HepG2 (cell line): ENCODE results near the gene ARSB. TPM values are rescaled to one million over a fixed set of nuclear protein-coding genes. Genes with fewer than 3 reads are reported as not detected.

Experiments
- ATAC-seq: fragments of 200-7000 bp; cut with Tn5 transposase; 3 replicates; pipeline ENCODE4 v1.9.1; 2020; ENCODE audit warnings: mild to moderate bottlenecking, moderate library complexity
- BruUV-seq: library from RNA; stranded (reverse); fragments of 400-500 nt; replicated peaks from 2 replicates; lab custom pipeline; 2021; lab: Mats Ljungman, UMichigan
- CTCF ChIA-PET: fragments of 300-600 bp; formaldehyde crosslinking; extraction: SDS; loops from one replicate; lab custom pipeline; 2021; ENCODE audit warnings: low total read pairs, inconsistent platforms, low intra/inter-chr PET ratio; lab: Yijun Ruan, JAX
- POLR2A ChIA-PET: fragments of 350-600 bp; sonication (Branson Sonifier 250); formaldehyde crosslinking; loops from one replicate; lab custom pipeline; 2020; ENCODE audit warnings: antibody characterized with exemption, inconsistent platforms; lab: Yijun Ruan, JAX
- DNase-seq: peaks from one replicate; pipeline ENCODE4 v3.0.0-alpha.2; 2015; ENCODE audit warnings: low spot score
- FAIRE-seq: peaks from 3 replicates; lab custom pipeline; 2011; peaks lifted over from hg19 to GRCh38; lab: Jason Lieb, UNC
- H2AFZ ChIP-seq: one replicate; pipeline ENCODE4 v1.6.1; 2011; ENCODE audit warnings: low read length, inconsistent platforms
- H3K27ac ChIP-seq: fragments of 300-600 bp; 3 replicates; pipeline ENCODE4 v1.8.0; 2011; ENCODE audit warnings: mixed run types, mild to moderate bottlenecking, mixed read lengths, low read length, inconsistent platforms; ENCODE audit not compliant: insufficient read depth; ENCODE audit errors: extremely low read length
- H3K27me3 ChIP-seq, 2 experiments: fragments of 200-600 bp in 1 of 2; 2 replicates in 1 of 2; 3 replicates in 1 of 2; pipeline versions ENCODE4 v1.6.0 to v1.8.0; 2011; ENCODE audit warnings: low read length in 2 of 2, mild to moderate bottlenecking in 2 of 2, moderate library complexity in 2 of 2, inconsistent platforms in 1 of 2; ENCODE audit not compliant: insufficient read depth in 2 of 2, control insufficient read depth in 1 of 2
- H3K36me3 ChIP-seq, 2 experiments: fragments of 200-600 bp in 1 of 2; replicated peaks in 1 of 2; 2 replicates in 1 of 2; 3 replicates in 1 of 2; pipeline versions ENCODE4 v1.5.1 to v1.8.0; 2011; ENCODE audit warnings: low read length in 2 of 2, inconsistent platforms in 1 of 2; ENCODE audit not compliant: insufficient read depth in 2 of 2, control insufficient read depth in 1 of 2
- H3K4me1 ChIP-seq: 2 replicates; pipeline ENCODE4 v1.5.1; 2012; ENCODE audit warnings: low read length, inconsistent platforms; ENCODE audit not compliant: insufficient read depth
- H3K4me2 ChIP-seq: 2 replicates; pipeline ENCODE4 v1.6.0; 2011; ENCODE audit warnings: low read depth, low read length, inconsistent platforms
- H3K4me3 ChIP-seq, 3 experiments: fragments of 200-600 bp in 1 of 3; sonication (generic), shearing (Covaris generic) in 1 of 3; replicated peaks in 1 of 3; 2 replicates each; pipeline ENCODE4 v1.5.1; 2011 to 2016; ENCODE audit warnings: low read length in 3 of 3, inconsistent platforms in 2 of 3, low read depth in 2 of 3, mild to moderate bottlenecking in 2 of 3, control low read depth in 1 of 3, mixed read lengths in 1 of 3; ENCODE audit not compliant: insufficient read depth in 1 of 3
- H3K79me2 ChIP-seq: one replicate; pipeline ENCODE4 v1.6.1; 2011; ENCODE audit warnings: low read length, inconsistent platforms; ENCODE audit not compliant: insufficient read depth
- H3K9ac ChIP-seq: 2 replicates; pipeline ENCODE4 v1.6.0; 2011; ENCODE audit warnings: mild to moderate bottlenecking, low read depth, low read length, inconsistent platforms; ENCODE audit not compliant: insufficient read depth
- H3K9me3 ChIP-seq: 2 replicates; pipeline ENCODE4 v1.5.1; 2012; ENCODE audit warnings: mild to moderate bottlenecking, low read length
- H4K20me1 ChIP-seq: 2 replicates; pipeline ENCODE4 v1.6.0; 2011; ENCODE audit warnings: inconsistent platforms, mild to moderate bottlenecking, low read length, moderate library complexity; ENCODE audit not compliant: insufficient read depth
- DR1 ChIP-seq: sonication (generic); formaldehyde crosslinking; IDR thresholded peaks from 2 replicates; pipeline ENCODE4 v1.8.0; 2021; ENCODE audit warnings: mild to moderate bottlenecking, missing genetic modification reagents, inconsistent platforms
- FOXK2 ChIP-seq: fragments of 450-650 bp; IDR thresholded peaks from 2 replicates; pipeline ENCODE4 v1.6.1; 2016
- JDP2 ChIP-seq: sonication (generic); formaldehyde crosslinking; IDR thresholded peaks from 2 replicates; pipeline ENCODE4 v1.8.1; 2022; ENCODE audit warnings: missing genetic modification reagents, borderline replicate concordance
- KLF13 ChIP-seq: sonication (generic); formaldehyde crosslinking; IDR thresholded peaks from 2 replicates; pipeline ENCODE4 v1.4.0; 2020; ENCODE audit warnings: mild to moderate bottlenecking, missing genetic modification reagents
- MBNL3 ChIP-seq: fragments of 250-450 bp; sonication (Bioruptor Pico); conservative IDR thresholded peaks from 2 replicates; pipeline ENCODE4 v1.8.0; 2022; ENCODE audit warnings: mild to moderate bottlenecking, inconsistent platforms
- NFE2L1 ChIP-seq: sonication (generic); formaldehyde crosslinking; IDR thresholded peaks from 2 replicates; pipeline ENCODE4 v1.4.0; 2020; ENCODE audit warnings: missing genetic modification reagents, mild to moderate bottlenecking, borderline replicate concordance
- SMC3 ChIP-seq: IDR thresholded peaks from 2 replicates; pipeline ENCODE4 v1.6.1; 2011; ENCODE audit warnings: low read length, improper control_type of control experiment
- SNAI1 ChIP-seq: sonication (generic); formaldehyde crosslinking; IDR thresholded peaks from 2 replicates; pipeline ENCODE4 v1.5.0; 2020; ENCODE audit warnings: mild to moderate bottlenecking, missing genetic modification reagents, borderline replicate concordance
- SOX5 ChIP-seq: IDR thresholded peaks from 2 replicates; pipeline ENCODE4 v1.6.1; 2016; ENCODE audit warnings: borderline replicate concordance
- TEAD3 ChIP-seq: optimal IDR thresholded peaks from 2 replicates; pipeline ENCODE3; 2016; ENCODE audit warnings: borderline replicate concordance
- ZBTB42 ChIP-seq: sonication (generic); formaldehyde crosslinking; IDR thresholded peaks from 2 replicates; pipeline ENCODE4 v1.5.0; 2020; ENCODE audit warnings: mild to moderate bottlenecking, missing genetic modification reagents
- ZNF205 ChIP-seq: IDR thresholded peaks from 2 replicates; pipeline ENCODE4 v1.6.1; 2018; ENCODE audit warnings: missing biosample characterization, missing genetic modification reagents
- ZNF224 ChIP-seq: sonication (generic); formaldehyde crosslinking; IDR thresholded peaks from 2 replicates; pipeline ENCODE4 v1.5.0; 2020; ENCODE audit warnings: mild to moderate bottlenecking, missing genetic modification reagents
- ZNF3 ChIP-seq: IDR thresholded peaks from 2 replicates; pipeline ENCODE4 v1.7.0; 2017; ENCODE audit warnings: inconsistent platforms
- ZNF652 ChIP-seq: IDR thresholded peaks from 2 replicates; pipeline ENCODE4 v1.6.1; 2016; ENCODE audit warnings: low read depth, borderline replicate concordance
- ZNF761 ChIP-seq: sonication (generic); formaldehyde crosslinking; conservative IDR thresholded peaks from 2 replicates; pipeline ENCODE4 v1.4.0; 2020; ENCODE audit warnings: mild to moderate bottlenecking, missing genetic modification reagents
- ZNF776 ChIP-seq: sonication (generic); formaldehyde crosslinking; IDR thresholded peaks from 2 replicates; pipeline ENCODE4 v1.4.0; 2020; ENCODE audit warnings: mild to moderate bottlenecking, missing genetic modification reagents
- ZNF841 ChIP-seq: sonication (generic); formaldehyde crosslinking; IDR thresholded peaks from 2 replicates; pipeline ENCODE4 v1.8.1; 2023; ENCODE audit warnings: missing genetic modification reagents, borderline replicate concordance
- ZNF878 ChIP-seq: sonication (generic); formaldehyde crosslinking; IDR thresholded peaks from 2 replicates; pipeline ENCODE4 v1.8.1; 2023; ENCODE audit warnings: mild to moderate bottlenecking, missing genetic modification reagents, moderate library complexity
- WGBS: methylation state at CpG from one replicate; pipeline ENCODE4 v1.1.6; 2017; ENCODE audit warnings: low lambda C conversion rate; 5-methylcytosine and 5-hydroxymethylcytosine counted together
- in situ Hi-C: cut with HindIII; loops from 2 replicates; pipeline ENCODE4 v1.10.0; 2017; ENCODE audit warnings: low pct_unique_long_range_greater_than_20kb; ENCODE audit not compliant: extremely low pct_ligation_motif_present
- intact Hi-C: fragments of 100-400 bp; cut with micrococcal nuclease; formaldehyde crosslinking; loops from one replicate; pipeline ENCODE4 v1.10.0; 2022; ENCODE audit not compliant: unreplicated experiment
- polyA plus RNA-seq, 8 experiments: library from polyadenylated mRNA; depleted of rRNA in 3 of 8; stranded (reverse) in 7 of 8; unstranded in 1 of 8; fragments of >200 nt; fragmentation: Illumina TruSeq in 4 of 8; extraction: Trizol in 4 of 8; gene quantifications; 2 replicates each; pipeline versions ENCODE4 v1.2.1 to v1.2.3, GENCODE V29; 2011 to 2016; ENCODE audit warnings: low read depth in 4 of 8, missing spikeins in 1 of 8, mixed read lengths in 1 of 8; ENCODE audit not compliant: insufficient read depth in 1 of 8
- total RNA-seq, 5 experiments: library from RNA; depleted of rRNA; stranded (reverse); fragments of >200 nt; fragmentation: Illumina TruSeq; extraction: Trizol; gene quantifications; 2 replicates each; pipeline ENCODE4 v1.2.3, GENCODE V29; 2016; ENCODE audit warnings: low read depth in 1 of 5
- TF ChIP-seq, protein P1 (sequence below): sonication (generic); formaldehyde crosslinking; IDR thresholded peaks from 2 replicates; pipeline ENCODE4 v1.8.0; 2022; ENCODE audit warnings: missing genetic modification reagents, mild to moderate bottlenecking, inconsistent platforms, borderline replicate concordance

The ARSB gene
- total and polyA plus RNA-seq, 2 of the 13 experiments (the other 11 are each of a cell fraction or from before 2014, with no cell fraction given): 52.6 to 66.4 TPM

GRCh38 chr5:79030663-79031484, 45.8 kb upstream of the ARSB start (continued):
- no peak for TF ChIP-seq ZNF224 (CRISPR knock-in tag)
- no peak for TF ChIP-seq ZNF652 (CRISPR knock-in tag)
- no peak for TF ChIP-seq ZNF3

GRCh38 chr5:79025054-79025472, 40.0 kb upstream of the ARSB start:
- intact Hi-C loops: loop anchor here (1.0 to 10.0 kb wide), 5 partner anchors 85 to 440 kb away; no protein-coding TSS in a partner anchor
- BruUV-seq: no TSS peak
- no peak overlapping the region for H3K27ac ChIP-seq
- H4K20me1 ChIP-seq: no peaks in the 10 kb centered on the region
- CTCF ChIA-PET: interaction anchor here (1.8 to 2.4 kb wide), 3 partner anchors 85 to 175 kb away, joined by 8 to 53 read pairs (median 17); no protein-coding TSS in a partner anchor
- no peak overlapping the region for H3K4me3 ChIP-seq
- FAIRE-seq: peak; percentile 50
- ATAC-seq: peak; percentile 71
- H3K9me3 ChIP-seq: no peaks in the 10 kb centered on the region
- peak; percentile 41 for DNase-seq
- no peak overlapping the region for H3K9ac ChIP-seq
- H3K36me3 ChIP-seq: no peaks in the 10 kb centered on the region
- H2AFZ ChIP-seq: no peak overlapping the region
- no peaks in the 10 kb centered on the region for H3K79me2 ChIP-seq
- no peaks in the 10 kb centered on the region for H3K27me3 ChIP-seq
- 52% methylated on average over 13 of the region's 13 CpGs for WGBS
- H3K4me1 ChIP-seq: peaks cover 39% of the 10 kb centered on the region
- in situ Hi-C loops: loop anchor here (5.0 kb wide), 1 partner anchor 107 kb away; no protein-coding TSS in a partner anchor
- POLR2A ChIA-PET: interaction anchor here (0.9 to 1.5 kb wide), 3 partner anchors 39 to 108 kb away, joined by 3 to 11 read pairs (median 4); partner anchors contain the start of genes ARSB, BHMT2 and DMGDH
- H3K4me2 ChIP-seq: no peak overlapping the region
- TF ChIP-seq TEAD3 (CRISPR knock-in tag) (peak; percentile 29), MBNL3 (CRISPR knock-in tag) (no peak), SMC3 (peak; percentile 97), ZNF761 (CRISPR knock-in tag) (no peak), ZNF841 (CRISPR knock-in tag) (no peak), KLF13 (CRISPR knock-in tag) (no peak), JDP2 (CRISPR knock-in tag) (no peak), ZNF205 (CRISPR knock-in tag) (no peak), ZNF776 (CRISPR knock-in tag) (no peak), ZNF878 (CRISPR knock-in tag) (no peak), DR1 (CRISPR knock-in tag) (no peak), FOXK2 (no peak), SOX5 (no peak), ZBTB42 (CRISPR knock-in tag) (no peak), NFE2L1 (CRISPR knock-in tag) (no peak), SNAI1 (CRISPR knock-in tag) (no peak)
- TF ChIP-seq, protein P1, sequence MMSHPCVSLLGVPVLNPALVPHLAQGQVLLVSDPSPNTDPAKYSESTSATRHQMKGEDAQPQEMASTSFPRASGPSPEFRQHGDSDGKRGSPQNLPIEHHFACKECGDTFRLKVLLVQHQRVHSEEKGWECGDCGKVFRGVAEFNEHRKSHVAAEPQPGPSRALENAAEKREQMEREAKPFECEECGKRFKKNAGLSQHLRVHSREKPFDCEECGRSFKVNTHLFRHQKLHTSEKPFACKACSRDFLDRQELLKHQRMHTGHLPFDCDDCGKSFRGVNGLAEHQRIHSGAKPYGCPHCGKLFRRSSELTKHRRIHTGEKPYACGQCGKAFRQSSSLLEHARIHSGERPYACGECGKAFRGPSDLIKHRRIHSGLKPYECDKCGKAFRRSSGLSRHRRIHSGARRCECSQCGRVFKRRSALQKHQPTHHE (CRISPR knock-in tag): no peak
